DOHH2 (cell line): Measurements from ENCODE around the gene OTUD6A.
"Not testable (repeated sequence)": the region's sequence is repeated elsewhere in the genome, so short reads cannot be mapped to it uniquely, and the experiment has no call there.

Experiments
- H3F3A ChIP-seq: fragments of 200-600 bp; sonication (generic), shearing (Covaris generic); 2 replicates; pipeline ENCODE4 v1.6.0; 2016; ENCODE audit warnings: antibody characterized with exemption, mild to moderate bottlenecking; ENCODE audit not compliant: control insufficient read depth, insufficient read depth
- H3K27ac ChIP-seq: fragments of 200-600 bp; sonication (generic); 2 replicates; pipeline ENCODE4 v1.5.1; 2014; ENCODE audit warnings: low read depth, mild to moderate bottlenecking, low read length, moderate library complexity
- H3K27me3 ChIP-seq: fragments of 200-600 bp; sonication (generic); 2 replicates; pipeline ENCODE4 v1.6.1; 2014; ENCODE audit warnings: mild to moderate bottlenecking, low read length, mixed read lengths; ENCODE audit not compliant: control insufficient read depth
- H3K36me3 ChIP-seq: fragments of 200-600 bp; sonication (generic); 2 replicates; pipeline ENCODE4 v1.6.1; 2014; ENCODE audit warnings: mild to moderate bottlenecking, low read length, moderate library complexity, mixed read lengths; ENCODE audit not compliant: control insufficient read depth
- H3K4me1 ChIP-seq: fragments of 200-600 bp; sonication (generic); 2 replicates; pipeline ENCODE4 v1.6.1; 2014; ENCODE audit warnings: mild to moderate bottlenecking, low read length, mixed read lengths; ENCODE audit not compliant: control insufficient read depth
- H3K4me2 ChIP-seq: fragments of 200-600 bp; sonication (generic); 2 replicates; pipeline ENCODE4 v1.6.0; 2014; ENCODE audit warnings: mild to moderate bottlenecking, low read length, moderate library complexity
- H3K4me3 ChIP-seq: fragments of 200-600 bp; sonication (generic); 2 replicates; pipeline ENCODE4 v1.5.1; 2014; ENCODE audit warnings: mild to moderate bottlenecking, low read length, mixed read lengths
- H3K79me2 ChIP-seq: fragments of 200-600 bp; sonication (generic); 2 replicates; pipeline ENCODE4 v1.6.1; 2014; ENCODE audit warnings: mild to moderate bottlenecking, low read length, mixed read lengths; ENCODE audit not compliant: control insufficient read depth
- H3K9me2 ChIP-seq: fragments of 200-600 bp; sonication (generic); replicated peaks from 2 replicates; pipeline ENCODE4 v1.6.1; 2014; ENCODE audit warnings: mild to moderate bottlenecking, low read length, mixed read lengths; ENCODE audit not compliant: control insufficient read depth
- H3K9me3 ChIP-seq: fragments of 200-600 bp; sonication (generic); 2 replicates; pipeline ENCODE4 v1.6.1; 2014; ENCODE audit warnings: antibody characterized with exemption, low read length, mixed read lengths; ENCODE audit not compliant: control insufficient read depth, insufficient read depth
- H4K20me1 ChIP-seq: fragments of 200-600 bp; sonication (generic); 2 replicates; pipeline ENCODE4 v1.6.0; 2014; ENCODE audit warnings: low read depth, mild to moderate bottlenecking, antibody characterized with exemption, low read length, moderate library complexity; ENCODE audit not compliant: control insufficient read depth, insufficient read depth
- CTCF ChIP-seq: fragments of 200-600 bp; sonication (generic); IDR thresholded peaks from one replicate; pipeline ENCODE4 v1.5.1; 2014; ENCODE audit warnings: antibody characterized with exemption, mild to moderate bottlenecking, low read depth, low read length; ENCODE audit not compliant: poor library complexity, severe bottlenecking
- EZH2phosphoT487 ChIP-seq: fragments of 200-600 bp; sonication (generic); IDR thresholded peaks from 2 replicates; pipeline ENCODE4 v1.6.1; 2017; ENCODE audit warnings: borderline replicate concordance, mild to moderate bottlenecking, antibody characterized with exemption, low read length, moderate library complexity, mixed read lengths

The OTUD6A gene

GRCh38 chrX:70105229-70105628, 43.0 kb downstream of the OTUD6A start:
- no peak overlapping the region for H3K27ac ChIP-seq
- H3K27me3 ChIP-seq = no peaks in the 10 kb centered on the region
- no peaks in the 10 kb centered on the region for H3K36me3 ChIP-seq
- H3F3A ChIP-seq = no peaks in the 10 kb centered on the region
- H4K20me1 ChIP-seq = no peaks in the 10 kb centered on the region
- H3K79me2 ChIP-seq = no peaks in the 10 kb centered on the region
- H3K4me3 ChIP-seq = no peak overlapping the region
- no peak for TF ChIP-seq EZH2phosphoT487
- TF ChIP-seq CTCF = no peak
- H3K9me2 ChIP-seq = no peaks in the 10 kb centered on the region
- H3K4me2 ChIP-seq = no peak overlapping the region
- no peaks in the 10 kb centered on the region for H3K4me1 ChIP-seq
- H3K9me3 ChIP-seq = no peaks in the 10 kb centered on the region

- not testable (repeated sequence) for H3K27ac ChIP-seq, H3K9me2 ChIP-seq, H3K4me3 ChIP-seq, H4K20me1 ChIP-seq, H3K4me2 ChIP-seq, H3K79me2 ChIP-seq, H3K4me1 ChIP-seq, H3F3A ChIP-seq, H3K9me3 ChIP-seq, H3K36me3 ChIP-seq, H3K27me3 ChIP-seq
Measured at GRCh38 chrX:70111436-70112026, 49.3 kb downstream of the OTUD6A start.
